Prostate gland (tissue), 2 donors: ENCODE data around the gene AIP. TPM values are rescaled to one million over a fixed set of nuclear protein-coding genes. Genes with fewer than 3 reads are reported as not detected.

Experiments
- DNase-seq: peaks from one replicate; pipeline ENCODE4 v3.0.0-alpha.2; 2019; ENCODE audit warnings: low spot score
- H3K27ac ChIP-seq, 2 donors: fragments of 200-600 bp; sonication (generic); 2 replicates each; pipeline ENCODE4 v1.5.1; 2017 to 2019
- H3K27me3 ChIP-seq: fragments of 200-600 bp; sonication (generic); replicated peaks from 2 replicates; pipeline ENCODE4 v1.5.1; 2019; ENCODE audit not compliant: insufficient read depth
- H3K36me3 ChIP-seq, 2 donors: fragments of 200-600 bp; sonication (generic); 1 replicate in 1 of 2; 2 replicates in 1 of 2; pipeline versions ENCODE4 v1.5.1 to v1.8.1; 2017 to 2019
- H3K4me1 ChIP-seq: fragments of 200-600 bp; sonication (generic); replicated peaks from 2 replicates; pipeline ENCODE4 v1.5.1; 2019
- H3K4me3 ChIP-seq, 2 donors: fragments of 200-600 bp; sonication (generic); 2 replicates each; pipeline ENCODE4 v1.5.1; 2017 to 2019
- H3K9me3 ChIP-seq: fragments of 200-600 bp; sonication (generic); 2 replicates; pipeline ENCODE4 v1.5.1; 2017
- CTCF ChIP-seq, 4 experiments: fragments of 200-600 bp in 2 of 4; fragments of 450-650 bp in 2 of 4; sonication (generic) in 2 of 4; IDR thresholded peaks; 1 replicate in 3 of 4; 2 replicates in 1 of 4; pipeline ENCODE4 v1.5.1; 2016 to 2019; ENCODE audit warnings: antibody characterized with exemption in 4 of 4, mild to moderate bottlenecking in 2 of 4, moderate library complexity in 2 of 4
- POLR2A ChIP-seq: fragments of 450-650 bp; IDR thresholded peaks from one replicate; pipeline ENCODE4 v1.6.1; 2016; ENCODE audit warnings: antibody characterized with exemption, mild to moderate bottlenecking
- POLR2AphosphoS5 ChIP-seq: sonication (generic); formaldehyde crosslinking; IDR thresholded peaks from one replicate; pipeline ENCODE4 v1.6.1; 2017; ENCODE audit warnings: antibody characterized with exemption
- WGBS: methylation state at CpG from one replicate; pipeline ENCODE4 v1.1.5; 2018; 5-methylcytosine and 5-hydroxymethylcytosine counted together
- intact Hi-C: fragments of 100-400 bp; cut with DNase I; formaldehyde crosslinking; loops from one replicate; pipeline ENCODE4 v1.14.2; 2022
- total RNA-seq, 2 donors: library from RNA; depleted of rRNA; stranded (reverse); fragments of >200 nt; gene quantifications; one replicate each; pipeline ENCODE4 v1.1.0, GENCODE V29; 2016

Gene AIP
- total RNA-seq, 2 donors from 2014 or later = 63.7 to 93.7 TPM

GRCh38 chr11:67519726-67520125 is 36.9 kb downstream of the AIP start:
- Histone ChIP-seq H3K9me3 (no peaks in the 10 kb centered on the region), H3K27me3 (no peaks in the 10 kb centered on the region), H3K36me3 (no peaks in the 10 kb centered on the region), H3K4me1 (no peaks in the 10 kb centered on the region), H3K27ac (no peak overlapping the region), H3K4me3 (no peak overlapping the region)
- DNase-seq = no peak
- intact Hi-C loops = no loop called here
- WGBS = 90% methylated on average over 32 of the region's 32 CpGs
- TF ChIP-seq POLR2A = no peak
- no peak for TF ChIP-seq POLR2AphosphoS5
- no peak for TF ChIP-seq CTCF (IDR thresholded peaks at IDR 0.05)

DNA sequence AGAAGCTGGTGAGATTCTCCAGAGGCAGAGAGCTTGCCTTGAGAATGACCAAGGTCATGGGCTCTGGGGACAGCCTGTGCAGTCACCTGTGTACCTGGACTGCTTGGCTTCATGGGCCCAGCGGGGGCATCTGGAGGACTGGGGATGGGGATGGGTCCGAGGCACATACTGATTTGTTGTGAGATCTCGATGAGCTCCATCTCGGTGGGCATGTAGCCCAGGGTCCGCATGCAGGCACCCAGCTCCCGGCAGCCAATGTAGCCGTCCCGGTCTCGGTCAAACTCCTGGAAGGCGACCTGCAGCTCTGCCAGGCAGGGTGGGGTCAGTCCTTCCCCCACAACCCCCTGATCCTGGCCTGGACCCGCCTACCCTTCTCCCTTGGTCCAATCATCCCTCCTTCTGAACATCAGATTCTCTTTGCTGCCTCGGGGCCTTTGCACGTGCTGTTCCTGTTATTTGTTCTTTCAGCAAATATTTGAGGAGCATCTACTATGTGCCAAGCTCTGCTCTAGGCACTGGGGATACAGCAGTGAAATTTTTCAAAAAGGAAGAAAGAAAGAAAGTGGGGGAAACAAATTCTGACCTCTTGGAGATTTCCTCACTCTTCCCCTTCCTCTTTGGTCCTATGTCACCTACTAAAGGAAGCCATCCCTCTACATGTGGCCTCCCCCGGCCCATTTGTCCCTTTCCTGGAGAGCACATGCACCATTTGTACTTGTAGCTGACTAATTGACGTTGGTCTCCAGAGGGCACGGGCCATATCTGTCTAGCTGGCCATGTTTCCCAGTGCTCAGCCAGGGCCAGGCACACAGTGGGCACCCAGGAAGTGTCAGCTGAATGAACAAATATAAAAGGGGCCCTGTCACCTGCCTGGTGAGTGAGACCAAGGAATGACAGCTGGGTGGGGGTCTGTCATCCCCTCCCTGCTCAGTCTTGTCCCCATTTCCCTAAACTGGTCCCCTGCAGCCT is 38.3 kb downstream of the AIP start:
- H3K9me3 ChIP-seq = no peaks in the 10 kb centered on the region
- no peaks in the 10 kb centered on the region for H3K36me3 ChIP-seq
- H3K4me3 ChIP-seq = no peak overlapping the region
- DNase-seq = no peak
- intact Hi-C loops = no loop called here
- WGBS = 83% methylated on average over 11 of the region's 16 CpGs
- TF ChIP-seq POLR2AphosphoS5 = no peak
- TF ChIP-seq POLR2A = no peak
- no peak for TF ChIP-seq CTCF (IDR thresholded peaks at IDR 0.05)
- H3K27me3 ChIP-seq = no peaks in the 10 kb centered on the region
- H3K27ac ChIP-seq = no peak overlapping the region
- no peaks in the 10 kb centered on the region for H3K4me1 ChIP-seq

DNA sequence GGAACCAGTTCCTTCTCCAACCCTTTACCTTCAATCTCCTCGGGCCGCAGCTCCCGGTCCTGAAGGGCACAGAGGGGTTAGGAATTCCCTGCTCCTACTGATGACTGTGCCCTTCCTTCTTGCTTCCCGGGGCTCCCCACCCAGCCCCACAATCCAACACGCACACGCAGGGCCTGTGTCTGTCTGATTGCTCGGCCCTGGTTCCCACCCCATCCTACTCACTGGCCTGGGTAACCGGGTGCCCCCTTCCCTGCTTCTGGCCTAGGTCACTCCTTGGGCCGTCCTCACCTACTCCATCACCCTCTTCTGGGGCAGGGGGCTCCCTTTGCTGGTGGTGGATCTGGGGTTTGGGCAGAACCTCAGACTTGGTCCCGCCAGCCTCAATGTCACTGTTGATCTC is 39.1 kb downstream of the AIP start:
- Histone ChIP-seq H3K27ac (no peak overlapping the region), H3K9me3 (no peaks in the 10 kb centered on the region), H3K27me3 (no peaks in the 10 kb centered on the region), H3K4me3 (no peak overlapping the region), H3K36me3 (no peaks in the 10 kb centered on the region), H3K4me1 (no peaks in the 10 kb centered on the region)
- TF ChIP-seq POLR2A (no peak), POLR2AphosphoS5 (no peak), CTCF (IDR thresholded peaks at IDR 0.05) (no peak)
- intact Hi-C loops = no loop called here
- no peak for DNase-seq
- WGBS = 81% methylated on average over 10 of the region's 10 CpGs

- Histone ChIP-seq H3K27me3 (no peaks in the 10 kb centered on the region), H3K27ac (no peak overlapping the region), H3K4me3 (no peak overlapping the region), H3K36me3 (no peaks in the 10 kb centered on the region), H3K9me3 (no peaks in the 10 kb centered on the region), H3K4me1 (no peaks in the 10 kb centered on the region)
- 88% methylated on average over 11 of the region's 15 CpGs for WGBS
- no peak for TF ChIP-seq CTCF (IDR thresholded peaks at IDR 0.05)
- no peak for TF ChIP-seq POLR2A
- no peak for TF ChIP-seq POLR2AphosphoS5
- intact Hi-C loops = no loop called here
- DNase-seq = no peak
Observed at GRCh38 chr11:67522338-67522737, 39.5 kb downstream of the AIP start.
